RWPE1 (cell line): Measurements from ENCODE around the gene BORCS6.
A peak's percentile ranks its signal among the peaks of the same experiment; 100 is the strongest.

Experiments used
- CTCF ChIA-PET: fragments of 350-600 bp; sonication (Branson Sonifier 250); formaldehyde crosslinking; extraction: SDS; loops from one replicate; lab custom pipeline; 2021; lab: Yijun Ruan, JAX
- POLR2A ChIA-PET: fragments of 400-600 bp; formaldehyde crosslinking; extraction: SDS; loops from one replicate; lab custom pipeline; 2020; ENCODE audit warnings: antibody characterized with exemption; ENCODE audit not compliant: low non-redundant PET; lab: Yijun Ruan, JAX
- DNase-seq: peaks from one replicate; pipeline ENCODE4 v3.0.0; 2012; ENCODE audit warnings: low spot score
- H3K27ac ChIP-seq: fragments of 450-650 bp; 2 replicates; pipeline ENCODE4 v1.5.1; 2017
- TF ChIP-seq, protein P1 (sequence below): fragments of 450-650 bp; conservative IDR thresholded peaks from 2 replicates; pipeline ENCODE4 v1.5.1; 2017; ENCODE audit warnings: low read depth, mild to moderate bottlenecking

The BORCS6 gene

GRCh38 chr17:8148560-8148959 lies 41.4 kb downstream of the BORCS6 start:
- TF ChIP-seq, protein P1, sequence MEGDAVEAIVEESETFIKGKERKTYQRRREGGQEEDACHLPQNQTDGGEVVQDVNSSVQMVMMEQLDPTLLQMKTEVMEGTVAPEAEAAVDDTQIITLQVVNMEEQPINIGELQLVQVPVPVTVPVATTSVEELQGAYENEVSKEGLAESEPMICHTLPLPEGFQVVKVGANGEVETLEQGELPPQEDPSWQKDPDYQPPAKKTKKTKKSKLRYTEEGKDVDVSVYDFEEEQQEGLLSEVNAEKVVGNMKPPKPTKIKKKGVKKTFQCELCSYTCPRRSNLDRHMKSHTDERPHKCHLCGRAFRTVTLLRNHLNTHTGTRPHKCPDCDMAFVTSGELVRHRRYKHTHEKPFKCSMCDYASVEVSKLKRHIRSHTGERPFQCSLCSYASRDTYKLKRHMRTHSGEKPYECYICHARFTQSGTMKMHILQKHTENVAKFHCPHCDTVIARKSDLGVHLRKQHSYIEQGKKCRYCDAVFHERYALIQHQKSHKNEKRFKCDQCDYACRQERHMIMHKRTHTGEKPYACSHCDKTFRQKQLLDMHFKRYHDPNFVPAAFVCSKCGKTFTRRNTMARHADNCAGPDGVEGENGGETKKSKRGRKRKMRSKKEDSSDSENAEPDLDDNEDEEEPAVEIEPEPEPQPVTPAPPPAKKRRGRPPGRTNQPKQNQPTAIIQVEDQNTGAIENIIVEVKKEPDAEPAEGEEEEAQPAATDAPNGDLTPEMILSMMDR, result no peak
- no peak for DNase-seq
- ChIA-PET POLR2A (no interaction called here), CTCF (interaction anchor here (0.6 kb wide), 1 partner anchor 10 kb away, joined by 5 read pairs; no protein-coding TSS in a partner anchor)
- H3K27ac ChIP-seq, result peak overlapping the region; percentile 98

- DNase-seq, result no peak
- peak overlapping the region; percentile 98 for H3K27ac ChIP-seq
- TF ChIP-seq, protein P1, result no peak
- POLR2A ChIA-PET, result no interaction called here
- CTCF ChIA-PET, result interaction anchor here (0.6 kb wide), 1 partner anchor 9 kb away, joined by 5 read pairs; no protein-coding TSS in a partner anchor
Observed at GRCh38 chr17:8147805-8148404, 42.1 kb downstream of the BORCS6 start.

GRCh38 chr17:8147141-8147804 lies 42.7 kb downstream of the BORCS6 start:
- DNase-seq, result no peak
- peak overlapping the region; percentile 98 for H3K27ac ChIP-seq
- POLR2A ChIA-PET, result no interaction called here
- CTCF ChIA-PET, result no interaction called here
- TF ChIP-seq, protein P1, result no peak

- TF ChIP-seq, protein P1, result no peak
- DNase-seq, result no peak
- POLR2A ChIA-PET, result no interaction called here
Observed at GRCh38 chr17:8146381-8147140, 43.4 kb downstream of the BORCS6 start.

GRCh38 chr17:8145811-8146210 lies 44.2 kb downstream of the BORCS6 start:
- H3K27ac ChIP-seq, result peak overlapping the region; percentile 98
- DNase-seq, result no peak
- CTCF ChIA-PET, result no interaction called here
- POLR2A ChIA-PET, result no interaction called here
- TF ChIP-seq, protein P1, result no peak

More at GRCh38 chr17:8146381-8147140, 43.4 kb downstream of the BORCS6 start:
- peak overlapping the region; percentile 98 for H3K27ac ChIP-seq
- CTCF ChIA-PET, result no interaction called here
